HG03439 (cell line): ENCODE measurements around the gene PRKAR1B.
"Not testable (repeated sequence)": the region's sequence is repeated elsewhere in the genome, so short reads cannot be mapped to it uniquely, and the experiment has no call there.

ENCODE experiments used
- ATAC-seq: cut with Tn5 transposase; IDR thresholded peaks from one replicate; pipeline ENCODE4 v1.9.1; 2021; ENCODE audit warnings: mild to moderate bottlenecking, moderate library complexity; ENCODE audit not compliant: unreplicated experiment

Gene PRKAR1B

DNA sequence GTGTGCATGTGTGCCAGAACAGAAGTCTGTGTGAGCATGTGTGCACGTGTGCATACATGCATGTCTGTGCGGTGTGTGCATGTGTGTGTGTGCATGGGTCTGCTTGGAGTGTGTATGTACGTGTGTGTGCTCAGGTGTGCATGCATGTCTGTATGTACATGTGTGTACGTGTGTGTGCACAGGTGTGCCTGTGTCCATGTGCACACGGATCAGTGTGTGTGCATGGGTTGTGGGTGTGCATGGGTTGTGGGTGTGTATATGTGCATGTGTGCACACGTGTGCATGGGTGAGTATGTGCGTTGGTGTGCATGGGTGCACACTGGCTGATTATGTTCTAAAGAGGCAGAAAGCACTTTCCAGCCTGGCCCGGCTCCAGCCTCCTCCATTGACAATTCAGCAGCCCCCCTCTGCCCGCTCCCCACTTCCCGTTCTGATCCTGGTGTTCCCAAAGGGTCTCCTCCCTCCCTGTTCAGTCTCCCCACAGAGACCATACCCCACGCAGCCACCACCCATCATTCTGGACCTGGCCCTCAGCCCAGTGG lies 163.4 kb downstream of the PRKAR1B start:
- no peak for ATAC-seq

DNA sequence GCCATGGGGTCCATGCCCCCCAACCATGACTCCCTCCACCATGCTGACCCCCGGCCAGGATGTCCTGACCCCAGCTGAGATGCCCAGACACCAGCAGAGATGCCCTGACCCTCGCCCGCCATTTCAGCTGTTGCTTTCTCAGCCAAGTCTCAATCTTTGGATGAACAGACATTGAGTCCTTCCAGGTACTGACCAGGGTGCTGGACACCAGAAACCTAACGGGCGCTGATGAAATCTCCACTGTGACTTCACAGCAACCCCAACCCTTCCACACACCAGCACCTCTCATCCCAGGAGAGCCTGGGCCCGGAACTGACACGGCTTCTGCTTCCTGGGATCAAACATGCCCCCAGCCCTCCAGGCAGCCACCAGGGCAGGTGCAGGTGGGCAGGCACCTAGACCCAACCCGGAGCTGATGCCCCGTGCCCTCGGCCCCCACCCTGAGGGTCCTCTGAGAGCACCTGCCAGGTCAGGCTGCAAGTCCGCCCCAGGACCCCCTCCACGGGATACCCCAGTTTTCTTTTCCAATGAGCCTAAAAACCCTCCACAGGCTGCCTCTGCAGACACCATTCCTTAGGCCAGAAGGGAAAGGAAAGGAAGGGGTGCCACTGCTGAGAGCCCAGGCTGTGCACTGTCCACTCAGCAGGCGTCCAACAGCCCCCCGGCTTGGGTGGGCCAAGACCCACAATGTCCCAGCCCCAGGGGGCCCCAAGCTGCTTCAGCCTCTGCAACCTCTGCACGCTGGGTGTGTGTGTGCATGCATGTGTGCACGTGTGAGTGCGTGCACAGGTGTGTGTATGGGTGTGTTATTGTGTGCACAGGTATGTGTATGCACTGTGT lies 164.1 kb downstream of the PRKAR1B start:
- ATAC-seq, result no peak

DNA sequence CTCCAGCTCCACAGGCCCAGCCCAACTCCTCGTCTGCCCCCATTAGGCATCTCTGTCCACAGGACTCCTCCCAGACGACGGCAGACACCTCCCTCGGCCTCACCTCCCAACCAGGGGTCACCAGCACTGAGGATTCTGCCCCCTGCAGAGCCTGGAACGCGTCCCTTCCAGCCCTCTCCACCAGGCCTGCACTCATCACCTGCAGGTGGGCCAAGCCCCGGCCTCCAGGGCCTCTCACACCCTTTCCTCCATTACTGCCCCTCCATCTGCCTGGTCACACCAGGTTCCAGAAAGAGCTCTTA lies 164.8 kb downstream of the PRKAR1B start:
- ATAC-seq, result no peak

DNA sequence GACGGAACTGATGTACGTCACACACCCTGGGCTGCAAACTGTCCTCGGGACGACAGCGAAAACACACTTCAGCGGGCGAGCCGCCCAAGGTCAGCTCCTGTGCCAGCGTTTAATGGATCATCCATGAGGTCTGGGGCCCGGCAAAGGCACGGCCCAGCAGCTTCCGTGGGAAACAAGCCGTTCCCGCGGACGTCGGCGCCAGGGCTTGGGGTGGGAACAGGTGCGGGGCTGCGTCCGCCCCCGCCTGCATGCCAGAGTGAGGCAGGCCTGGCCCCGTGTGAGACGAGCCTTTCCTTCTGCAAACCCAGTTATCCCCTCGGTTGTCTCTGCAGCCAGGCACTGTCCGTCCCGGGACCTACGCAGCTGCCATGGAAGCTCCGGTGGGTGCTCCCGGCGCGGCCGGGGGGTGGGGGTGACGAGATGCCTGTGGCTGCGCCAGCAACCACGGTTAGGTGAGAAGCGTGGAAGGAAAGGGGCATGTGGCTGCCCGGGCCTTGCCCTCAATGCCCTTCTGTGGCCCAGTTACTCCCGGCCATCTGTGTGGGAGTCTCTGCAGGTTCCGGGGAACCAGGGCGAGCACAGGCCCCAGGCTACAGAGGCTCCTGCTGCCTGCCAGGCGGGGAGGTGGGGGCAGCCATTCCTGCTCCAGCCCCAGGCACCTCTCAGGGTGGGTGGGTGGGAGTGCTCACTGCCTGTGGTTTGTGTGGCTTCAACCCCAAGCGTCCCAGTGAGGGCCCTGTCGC lies 165.3 kb downstream of the PRKAR1B start:
- ATAC-seq, result no peak

DNA sequence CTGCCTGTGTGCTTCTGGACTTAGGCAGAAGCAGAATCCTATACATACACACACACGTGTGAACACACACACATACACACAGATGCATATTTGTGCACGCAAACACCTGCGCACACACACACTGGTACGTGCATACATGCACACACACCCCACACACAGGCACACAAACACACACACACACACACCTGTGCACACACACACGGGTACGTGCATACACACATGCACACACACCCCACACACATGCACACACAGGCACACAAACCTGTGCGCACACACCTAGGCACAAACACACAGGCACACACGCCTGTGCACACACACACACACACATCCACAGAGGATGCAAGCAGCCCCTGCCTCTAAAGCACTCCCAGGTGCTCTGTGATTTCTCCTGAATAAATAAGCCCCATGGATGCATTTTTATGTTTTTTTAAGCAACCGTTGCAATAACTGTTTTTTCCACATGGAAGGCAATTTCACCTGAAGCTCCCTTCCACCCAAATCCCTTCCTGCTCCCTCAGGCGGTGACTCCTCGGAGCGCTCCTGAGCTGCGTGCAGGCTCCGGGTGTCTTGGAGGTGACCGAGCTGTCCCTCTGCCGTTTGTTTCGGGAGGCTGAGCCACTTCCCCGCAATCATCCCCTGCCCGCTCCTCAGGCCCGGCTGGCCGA lies 166.0 kb downstream of the PRKAR1B start:
- no peak for ATAC-seq

DNA sequence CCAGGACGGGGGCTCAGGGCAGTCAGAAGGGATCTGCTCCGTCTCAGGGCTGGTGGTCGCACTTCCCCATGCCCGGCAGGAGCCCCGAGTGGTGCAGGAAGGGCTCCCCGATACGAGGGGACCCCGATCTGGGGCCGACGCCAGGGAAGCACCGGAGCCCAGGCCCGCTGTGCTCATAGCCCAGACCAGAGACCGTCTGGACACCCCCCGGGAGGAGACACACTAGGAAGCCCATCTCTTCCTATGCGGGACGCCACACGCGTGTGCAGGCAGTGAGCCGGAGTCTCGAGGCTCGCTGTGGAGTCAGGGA lies 167.7 kb downstream of the PRKAR1B start:
- no peak for ATAC-seq

DNA sequence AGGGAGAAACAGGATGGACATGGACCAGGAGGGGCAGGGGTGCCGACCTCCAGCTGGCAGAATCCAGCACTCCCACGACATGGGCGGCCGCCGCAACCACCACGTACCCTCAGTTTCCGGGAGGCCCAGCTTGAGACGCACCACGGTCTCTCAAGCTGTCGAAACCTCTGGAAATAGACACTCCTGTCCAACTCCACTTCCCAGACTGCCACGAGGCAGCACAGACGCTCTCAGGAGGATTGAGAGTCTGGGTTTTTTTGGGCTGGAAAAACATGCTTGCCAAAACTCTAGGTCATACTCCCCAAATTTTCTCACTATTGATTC lies 169.6 kb downstream of the PRKAR1B start:
- no peak for ATAC-seq

DNA sequence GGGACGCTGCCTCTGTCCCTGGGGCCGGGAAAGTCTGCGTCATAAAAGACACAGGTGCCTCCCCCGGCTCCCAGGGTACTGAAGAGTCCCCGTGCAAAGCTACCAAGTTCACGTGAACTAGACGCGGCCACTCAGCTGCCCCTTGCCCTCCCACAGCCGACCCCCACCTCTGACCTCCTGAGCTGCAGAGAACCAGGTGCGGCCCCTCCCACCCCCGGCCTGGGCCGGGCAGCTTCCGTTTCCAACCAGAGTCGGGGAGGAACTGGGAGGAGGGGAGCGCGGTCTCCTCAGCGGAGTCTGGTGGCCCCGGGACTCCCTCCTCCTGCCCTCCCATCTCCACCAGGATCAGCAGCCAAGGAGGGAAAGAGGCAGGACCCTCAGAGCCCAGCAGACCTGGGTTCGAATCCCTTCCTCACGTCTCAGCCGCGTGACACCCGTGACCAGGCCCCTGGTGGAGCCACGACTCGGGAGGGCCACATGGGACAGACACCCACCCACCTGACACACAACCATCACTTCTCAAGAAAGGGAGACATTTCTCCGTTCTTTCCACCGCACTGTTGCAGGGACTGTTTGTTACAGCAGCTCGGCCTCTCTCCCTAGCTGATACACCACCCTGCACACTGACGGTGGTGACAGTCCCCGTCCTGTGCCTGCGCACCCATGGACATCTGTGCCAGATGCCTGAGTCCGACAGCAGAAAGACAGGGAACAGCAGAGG lies 170.1 kb downstream of the PRKAR1B start:
- no peak for ATAC-seq

DNA sequence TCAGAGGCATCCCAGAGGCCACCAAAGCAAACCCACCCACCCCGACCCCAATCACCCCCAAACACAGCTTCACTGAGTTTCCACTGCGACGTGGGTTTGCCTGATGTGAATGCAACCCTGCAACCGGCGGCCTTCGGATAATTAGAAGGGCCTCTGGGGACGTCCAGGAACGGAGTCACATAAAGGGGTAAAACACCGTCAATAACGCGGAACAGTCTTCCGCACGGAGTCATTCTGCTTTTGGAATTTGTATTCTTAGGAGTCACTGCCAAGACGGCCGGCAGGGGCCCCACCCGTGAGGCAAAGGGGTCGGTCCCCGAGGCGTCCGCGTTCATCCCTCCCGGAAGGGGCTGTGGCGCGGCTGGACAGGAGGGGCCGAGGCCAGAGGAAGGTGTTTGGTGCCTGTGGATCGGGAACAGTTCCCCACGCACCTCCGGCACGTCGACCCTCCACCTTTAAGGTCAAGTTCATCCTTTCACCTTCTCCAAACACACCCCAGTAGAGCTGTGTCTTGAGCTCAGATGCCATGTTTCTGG lies 170.7 kb downstream of the PRKAR1B start:
- no peak for ATAC-seq

DNA sequence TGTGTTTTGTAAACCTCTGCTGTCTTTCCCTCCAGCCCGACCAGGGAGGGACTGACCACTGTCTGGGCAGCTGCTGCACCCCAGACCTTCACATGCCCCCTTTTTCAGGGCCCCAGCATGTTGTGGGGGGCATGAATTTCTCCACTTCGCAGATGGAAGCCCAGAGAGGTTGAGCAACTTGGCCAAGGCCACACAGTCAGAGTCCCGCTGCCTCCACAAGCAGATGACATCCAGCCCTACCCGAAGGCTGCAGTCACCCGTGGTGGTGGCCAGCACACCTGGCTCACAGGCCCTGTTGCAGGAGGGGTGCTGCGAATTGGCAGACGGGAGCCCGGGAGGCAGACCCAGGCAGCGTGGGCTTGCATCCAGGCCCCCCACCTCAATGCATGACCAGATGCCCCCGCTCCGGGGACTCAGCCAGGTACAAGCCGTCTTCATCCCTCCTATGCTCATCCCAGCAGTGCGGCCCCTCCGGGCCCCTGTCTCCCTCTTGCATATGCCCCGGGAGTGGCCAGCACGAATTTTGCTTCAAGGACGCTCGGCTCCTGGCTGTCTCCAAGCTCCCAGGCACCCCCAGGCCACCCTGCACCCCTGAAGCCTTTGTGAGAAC lies 171.4 kb downstream of the PRKAR1B start:
- no peak for ATAC-seq

DNA sequence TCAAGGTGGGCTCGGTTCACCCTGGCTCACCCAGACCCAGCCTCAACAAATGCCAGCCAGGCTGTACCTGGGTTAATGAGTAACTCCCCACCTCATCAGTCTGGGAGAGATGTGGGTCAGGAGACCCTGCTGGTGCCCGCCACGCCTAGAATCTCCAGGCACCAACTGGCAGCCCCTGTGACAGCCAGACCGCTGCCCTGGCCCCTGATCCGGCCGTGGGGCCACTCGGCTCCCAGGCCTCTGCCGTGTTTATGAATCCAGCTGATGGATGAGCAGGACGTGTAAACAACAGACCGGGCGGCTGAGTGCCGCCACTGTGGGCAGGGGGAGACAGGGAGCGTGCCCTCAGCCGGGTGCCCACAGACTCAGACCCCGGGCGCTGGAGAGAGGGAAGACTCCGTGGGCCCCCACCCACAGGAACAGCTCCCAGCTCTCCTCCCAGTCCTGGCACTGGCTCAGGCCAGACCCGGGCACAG lies 173.4 kb downstream of the PRKAR1B start:
- no peak for ATAC-seq

DNA sequence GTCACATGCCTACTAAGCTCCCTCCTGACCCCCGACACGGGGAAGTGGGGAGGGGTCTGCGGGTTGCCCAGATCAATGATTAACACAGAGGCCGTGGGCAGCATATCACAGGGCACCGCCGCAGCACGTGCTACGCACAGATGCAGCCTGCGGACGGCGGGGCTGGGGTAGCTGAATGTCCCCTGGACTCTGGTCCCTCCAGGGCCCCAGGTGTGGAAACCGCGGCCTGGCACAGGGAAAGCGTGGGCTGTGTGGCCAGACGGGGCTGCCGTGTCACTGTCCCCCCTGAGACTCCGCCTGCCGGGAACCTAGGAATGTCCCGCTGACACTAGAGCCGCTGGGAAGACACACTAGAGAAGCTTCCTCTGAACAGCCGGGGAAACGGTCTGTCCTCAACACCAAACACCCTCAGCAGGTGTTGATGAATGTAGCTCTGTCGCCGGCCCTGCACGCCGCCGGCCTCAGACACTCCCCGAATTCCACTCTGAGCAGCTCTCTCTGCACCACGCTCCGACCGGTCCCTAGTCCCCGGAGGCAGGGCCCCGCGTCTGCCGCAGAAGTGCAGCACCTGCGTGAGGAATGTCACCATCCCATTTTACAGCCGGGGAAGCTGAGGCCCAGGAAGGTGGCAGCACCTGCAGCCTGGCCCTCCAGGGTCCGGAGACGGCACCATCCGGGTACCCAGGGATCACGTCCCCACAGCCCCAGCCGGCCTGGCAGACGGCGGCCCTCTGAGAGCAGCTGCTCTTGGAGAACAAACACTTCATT lies 174.0 kb downstream of the PRKAR1B start:
- no peak for ATAC-seq

DNA sequence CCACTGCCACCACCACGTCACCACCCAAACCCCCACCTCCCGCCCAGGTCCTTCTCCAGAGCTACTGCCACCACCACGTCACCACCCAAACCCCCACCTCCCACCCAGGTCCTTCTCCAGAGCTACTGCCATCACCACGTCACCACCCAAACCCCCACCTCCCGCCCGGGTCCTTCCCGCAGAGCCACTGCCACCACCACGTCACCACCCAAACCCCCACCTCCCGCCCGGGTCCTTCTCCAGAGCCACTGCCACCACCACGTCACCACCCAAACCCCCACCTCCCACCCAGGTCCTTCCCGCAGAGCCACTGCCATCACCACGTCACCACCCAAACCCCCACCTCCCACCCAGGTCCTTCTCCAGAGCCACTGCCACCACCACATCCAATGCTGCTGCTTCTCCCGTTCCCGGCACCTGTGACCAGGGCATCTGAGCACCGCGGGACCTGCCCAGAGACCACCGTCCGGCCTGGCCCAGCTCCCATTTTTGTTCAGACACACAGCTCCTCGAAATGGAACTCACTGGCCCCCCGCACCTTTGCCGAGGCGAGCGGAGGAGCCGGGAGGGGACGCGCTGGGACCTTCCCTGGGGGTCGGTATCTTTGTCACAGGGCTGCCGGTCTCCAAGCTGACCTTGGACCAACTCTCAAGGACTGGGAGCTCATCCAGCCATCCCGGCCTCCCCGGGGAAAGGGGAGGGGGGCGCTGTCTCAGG lies 174.8 kb downstream of the PRKAR1B start:
- not testable (repeated sequence) for ATAC-seq

DNA sequence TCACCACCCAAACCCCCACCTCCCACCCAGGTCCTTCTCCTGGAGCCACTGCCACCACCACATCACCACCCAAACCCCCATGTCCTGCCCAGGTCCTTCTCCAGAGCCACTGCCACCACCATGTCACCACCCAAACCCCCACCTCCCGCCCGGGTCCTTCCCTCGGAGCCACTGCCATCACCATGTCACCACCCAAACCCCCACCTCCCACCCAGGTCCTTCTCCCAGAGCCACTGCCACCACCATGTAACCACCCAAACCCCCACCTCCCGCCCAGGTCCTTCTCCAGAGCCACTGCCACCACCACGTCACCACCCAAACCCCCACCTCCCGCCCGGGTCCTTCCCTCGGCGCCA lies 175.5 kb downstream of the PRKAR1B start:
- not testable (repeated sequence) for ATAC-seq

DNA sequence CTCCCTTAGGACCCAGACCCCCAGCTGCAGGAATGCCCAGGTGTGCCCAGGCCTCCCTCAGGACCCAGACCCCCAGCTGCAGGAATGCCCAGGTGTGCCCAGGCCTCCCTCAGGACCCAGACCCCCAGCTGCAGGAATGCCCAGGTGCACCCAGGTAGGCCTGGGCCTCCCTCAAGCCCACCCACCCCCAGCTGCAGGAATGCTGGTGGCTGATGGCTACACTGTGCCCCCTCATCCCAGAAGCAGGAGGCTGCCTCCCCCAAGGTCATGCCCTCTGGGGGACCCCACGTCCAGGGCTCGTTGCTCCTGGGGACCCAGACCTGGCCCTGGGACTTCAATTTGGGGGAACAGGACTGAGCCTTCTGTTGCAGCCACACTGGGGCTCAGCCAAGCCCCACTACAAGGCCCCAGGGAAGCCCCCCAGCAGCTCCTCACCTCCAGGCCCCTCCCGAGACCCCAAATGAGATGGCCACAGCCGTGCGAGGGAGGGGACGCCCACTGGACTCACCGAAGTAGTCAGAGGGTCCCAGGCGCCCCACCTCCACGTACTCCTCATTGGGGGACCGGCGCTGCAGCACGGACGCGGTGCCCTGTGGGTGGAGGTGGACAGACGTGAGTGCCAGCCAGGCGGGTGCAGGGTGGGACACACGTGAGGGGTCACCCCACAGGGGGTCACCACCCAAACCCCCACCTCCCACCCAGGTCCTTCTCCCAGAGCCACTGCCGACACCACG lies 176.0 kb downstream of the PRKAR1B start:
- ATAC-seq, result no peak

DNA sequence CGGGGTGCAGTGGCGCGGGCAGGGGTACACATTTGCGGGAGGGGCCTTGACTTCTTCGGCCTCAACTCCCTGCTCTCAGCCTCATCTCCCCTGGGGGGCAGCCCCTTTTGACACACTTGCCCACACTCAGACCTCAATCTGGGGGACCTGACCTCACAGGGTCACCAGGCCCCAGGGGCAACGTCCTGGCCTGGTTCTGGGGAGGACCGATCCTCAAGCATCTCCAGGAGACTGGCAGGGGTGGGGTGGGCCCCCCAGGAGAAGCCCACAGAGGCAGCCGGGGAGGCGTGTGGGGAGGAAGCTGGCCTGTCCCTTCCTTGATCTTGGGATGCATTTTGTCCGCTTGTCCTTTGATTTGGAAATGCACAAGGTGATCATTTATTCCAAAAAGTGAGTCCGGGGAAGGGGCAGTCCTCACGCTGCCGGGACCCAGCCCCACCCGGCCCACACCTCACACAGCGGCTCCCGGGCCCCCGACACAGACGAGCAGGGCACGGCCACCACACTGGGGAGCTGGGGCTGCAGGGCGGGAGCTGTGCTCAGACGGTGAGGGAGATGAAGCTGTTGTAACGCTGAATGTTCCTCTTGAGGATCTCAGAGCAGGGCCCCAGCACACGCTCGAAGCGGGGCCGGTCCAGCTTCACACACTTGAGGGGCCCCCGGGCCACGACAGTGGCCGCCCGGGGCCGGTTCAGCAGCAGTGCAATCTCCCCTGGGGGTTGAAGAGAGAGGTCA lies 177.0 kb downstream of the PRKAR1B start:
- ATAC-seq, result no peak

DNA sequence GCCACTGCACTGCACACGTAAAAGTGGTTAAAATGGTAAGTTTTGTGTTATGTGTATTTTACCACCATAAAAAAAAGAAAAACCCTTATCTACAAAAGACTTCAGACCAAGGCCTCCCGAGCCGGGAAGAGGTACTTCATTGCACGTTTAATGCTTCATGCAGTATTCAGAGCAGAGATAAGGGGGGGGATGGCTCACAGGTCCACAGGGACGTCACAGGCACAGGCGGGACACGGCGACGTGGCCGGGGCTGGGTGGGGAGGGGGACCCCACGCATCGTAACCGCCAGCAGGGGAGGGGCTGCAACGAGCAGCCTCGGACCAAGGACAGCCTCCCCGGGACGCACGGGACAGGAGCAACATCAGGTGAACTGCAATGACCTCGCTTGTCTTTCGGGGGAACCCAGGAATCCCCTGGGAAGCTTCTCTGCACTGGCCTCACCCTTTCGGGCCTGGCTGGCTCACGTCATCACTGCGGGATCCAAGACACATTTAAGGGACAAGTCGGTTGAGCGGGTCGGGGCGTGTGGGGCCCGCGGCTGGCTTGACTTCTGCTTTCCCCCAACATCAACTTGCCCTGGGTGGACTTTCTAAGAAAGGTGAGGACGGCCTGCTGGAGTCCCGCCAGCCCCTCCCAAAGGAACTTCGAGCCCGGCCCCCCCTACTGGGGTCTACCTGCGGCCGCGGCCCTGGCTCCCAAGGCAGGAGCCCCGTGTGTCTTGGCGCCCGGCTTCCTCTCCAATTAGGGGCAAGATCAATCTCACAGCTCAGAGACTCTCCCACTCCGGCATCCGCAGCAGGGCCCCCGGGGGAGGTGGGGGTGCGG lies 177.8 kb downstream of the PRKAR1B start:
- no peak for ATAC-seq
